ENCODE data around the gene AK9.
"Not testable (repeated sequence)": the region's sequence is repeated elsewhere in the genome, so short reads cannot be mapped to it uniquely, and the experiment has no call there.

Gene AK9

GRCh38 chr6:109527989-109528388 lies 163.0 kb downstream of the AK9 start:
- Histone ChIP-seq H3K9me3 (ENCODE audit: control insufficient read depth, low read length) (no peaks in the 10 kb centered on the region), H3K4me3 (ENCODE audit: low read length) (no peak overlapping the region), H3K27me3 (replicated peaks; ENCODE audit: control insufficient read depth, insufficient read depth, low read length) (no peaks in the 10 kb centered on the region), H3K9ac (ENCODE audit: low read length) (no peak overlapping the region), H3K36me3 (ENCODE audit: control insufficient read depth, insufficient read depth, low read length, severe bottlenecking) (no peaks in the 10 kb centered on the region), H3K4me1 (ENCODE audit: control insufficient read depth, insufficient read depth, low read length) (peaks cover 8% of the 10 kb centered on the region)
- no peak for DNase-seq (ENCODE audit: low read depth)

- H3K36me3 ChIP-seq (ENCODE audit: control insufficient read depth, insufficient read depth, low read length, severe bottlenecking), result no peaks in the 10 kb centered on the region
- peak; percentile 84 for DNase-seq (ENCODE audit: low read depth)
These were observed 163.9 kb downstream of the AK9 start for GRCh38 chr6:109526905-109527628.

GRCh38 chr6:109524129-109524528 lies 166.9 kb downstream of the AK9 start:
- Histone ChIP-seq H3K27me3 (replicated peaks; ENCODE audit: control insufficient read depth, insufficient read depth, low read length) (no peaks in the 10 kb centered on the region), H3K9ac (ENCODE audit: low read length) (no peak overlapping the region), H3K9me3 (ENCODE audit: control insufficient read depth, low read length) (no peaks in the 10 kb centered on the region), H3K4me3 (ENCODE audit: low read length) (no peak overlapping the region), H3K36me3 (ENCODE audit: control insufficient read depth, insufficient read depth, low read length, severe bottlenecking) (no peaks in the 10 kb centered on the region), H3K4me1 (ENCODE audit: control insufficient read depth, insufficient read depth, low read length) (peaks cover 19% of the 10 kb centered on the region)
- no peak for DNase-seq (ENCODE audit: low read depth)

More at GRCh38 chr6:109526905-109527628, 163.9 kb downstream of the AK9 start:
- Histone ChIP-seq H3K9me3 (ENCODE audit: control insufficient read depth, low read length) (no peaks in the 10 kb centered on the region), H3K4me1 (ENCODE audit: control insufficient read depth, insufficient read depth, low read length) (peaks cover 10% of the 10 kb centered on the region), H3K27me3 (replicated peaks; ENCODE audit: control insufficient read depth, insufficient read depth, low read length) (no peaks in the 10 kb centered on the region), H3K9ac (ENCODE audit: low read length) (no peak overlapping the region), H3K4me3 (ENCODE audit: low read length) (no peak overlapping the region)

GRCh38 chr6:109523478-109523877 lies 167.5 kb downstream of the AK9 start:
- H3K27me3 ChIP-seq (replicated peaks; ENCODE audit: control insufficient read depth, insufficient read depth, low read length), result no peaks in the 10 kb centered on the region
- peaks cover 19% of the 10 kb centered on the region for H3K4me1 ChIP-seq (ENCODE audit: control insufficient read depth, insufficient read depth, low read length)
- no peak overlapping the region for H3K9ac ChIP-seq (ENCODE audit: low read length)
- no peaks in the 10 kb centered on the region for H3K9me3 ChIP-seq (ENCODE audit: control insufficient read depth, low read length)
- no peaks in the 10 kb centered on the region for H3K36me3 ChIP-seq (ENCODE audit: control insufficient read depth, insufficient read depth, low read length, severe bottlenecking)
- no peak overlapping the region for H3K4me3 ChIP-seq (ENCODE audit: low read length)
- peak; percentile 22 for DNase-seq (ENCODE audit: low read depth)

- Histone ChIP-seq H3K9me3 (ENCODE audit: control insufficient read depth, low read length) (no peaks in the 10 kb centered on the region), H3K9ac (ENCODE audit: low read length) (no peak overlapping the region), H3K4me1 (ENCODE audit: control insufficient read depth, insufficient read depth, low read length) (peaks cover 19% of the 10 kb centered on the region), H3K36me3 (ENCODE audit: control insufficient read depth, insufficient read depth, low read length, severe bottlenecking) (no peaks in the 10 kb centered on the region), H3K27me3 (replicated peaks; ENCODE audit: control insufficient read depth, insufficient read depth, low read length) (no peaks in the 10 kb centered on the region), H3K4me3 (ENCODE audit: low read length) (peak overlapping the region; percentile 13)
- no peak for DNase-seq (ENCODE audit: low read depth)
These were observed 169.9 kb downstream of the AK9 start for GRCh38 chr6:109521080-109521479.

- not testable (repeated sequence) for H3K4me3 ChIP-seq (ENCODE audit: low read length); H3K9ac ChIP-seq (ENCODE audit: low read length); DNase-seq (ENCODE audit: low read depth); H3K27me3 ChIP-seq (replicated peaks; ENCODE audit: control insufficient read depth, insufficient read depth, low read length); H3K9me3 ChIP-seq (ENCODE audit: control insufficient read depth, low read length); H3K36me3 ChIP-seq (ENCODE audit: control insufficient read depth, insufficient read depth, low read length, severe bottlenecking)
- H3K4me1 ChIP-seq (ENCODE audit: control insufficient read depth, insufficient read depth, low read length), result peaks cover 25% of the 10 kb centered on the region
These were observed 171.4 kb downstream of the AK9 start for GRCh38 chr6:109519647-109520046.

GRCh38 chr6:109516929-109517328 lies 174.1 kb downstream of the AK9 start:
- no peaks in the 10 kb centered on the region for H3K36me3 ChIP-seq (ENCODE audit: control insufficient read depth, insufficient read depth, low read length, severe bottlenecking)
- no peaks in the 10 kb centered on the region for H3K27me3 ChIP-seq (replicated peaks; ENCODE audit: control insufficient read depth, insufficient read depth, low read length)
- H3K4me3 ChIP-seq (ENCODE audit: low read length), result no peak overlapping the region
- no peaks in the 10 kb centered on the region for H3K9me3 ChIP-seq (ENCODE audit: control insufficient read depth, low read length)
- no peak for DNase-seq (ENCODE audit: low read depth)
- peaks cover 23% of the 10 kb centered on the region for H3K4me1 ChIP-seq (ENCODE audit: control insufficient read depth, insufficient read depth, low read length)
- no peak overlapping the region for H3K9ac ChIP-seq (ENCODE audit: low read length)

- no peaks in the 10 kb centered on the region for H3K27me3 ChIP-seq (replicated peaks; ENCODE audit: control insufficient read depth, insufficient read depth, low read length)
- H3K4me1 ChIP-seq (ENCODE audit: control insufficient read depth, insufficient read depth, low read length), result peaks cover 16% of the 10 kb centered on the region
- no peaks in the 10 kb centered on the region for H3K36me3 ChIP-seq (ENCODE audit: control insufficient read depth, insufficient read depth, low read length, severe bottlenecking)
- H3K9me3 ChIP-seq (ENCODE audit: control insufficient read depth, low read length), result no peaks in the 10 kb centered on the region
- no peak overlapping the region for H3K4me3 ChIP-seq (ENCODE audit: low read length)
- no peak for DNase-seq (ENCODE audit: low read depth)
- H3K9ac ChIP-seq (ENCODE audit: low read length), result no peak overlapping the region
These were observed 175.1 kb downstream of the AK9 start for GRCh38 chr6:109515781-109516409.

- Histone ChIP-seq H3K4me1 (ENCODE audit: control insufficient read depth, insufficient read depth, low read length) (peaks cover 16% of the 10 kb centered on the region), H3K36me3 (ENCODE audit: control insufficient read depth, insufficient read depth, low read length, severe bottlenecking) (no peaks in the 10 kb centered on the region), H3K9ac (ENCODE audit: low read length) (no peak overlapping the region), H3K4me3 (ENCODE audit: low read length) (no peak overlapping the region), H3K27me3 (replicated peaks; ENCODE audit: control insufficient read depth, insufficient read depth, low read length) (no peaks in the 10 kb centered on the region), H3K9me3 (ENCODE audit: control insufficient read depth, low read length) (no peaks in the 10 kb centered on the region)
- DNase-seq (ENCODE audit: low read depth), result no peak
These were observed 176.1 kb downstream of the AK9 start for GRCh38 chr6:109514946-109515345.

GRCh38 chr6:109513571-109514071 lies 177.4 kb downstream of the AK9 start:
- peak; percentile 28 for DNase-seq (ENCODE audit: low read depth)
- Histone ChIP-seq H3K4me1 (ENCODE audit: control insufficient read depth, insufficient read depth, low read length) (peaks cover 16% of the 10 kb centered on the region), H3K4me3 (ENCODE audit: low read length) (no peak overlapping the region), H3K9ac (ENCODE audit: low read length) (no peak overlapping the region), H3K27me3 (replicated peaks; ENCODE audit: control insufficient read depth, insufficient read depth, low read length) (no peaks in the 10 kb centered on the region), H3K9me3 (ENCODE audit: control insufficient read depth, low read length) (no peaks in the 10 kb centered on the region), H3K36me3 (ENCODE audit: control insufficient read depth, insufficient read depth, low read length, severe bottlenecking) (no peaks in the 10 kb centered on the region)

GRCh38 chr6:109512271-109512817 lies 178.7 kb downstream of the AK9 start:
- peaks cover 19% of the 10 kb centered on the region for H3K4me1 ChIP-seq (ENCODE audit: control insufficient read depth, insufficient read depth, low read length)
- H3K36me3 ChIP-seq (ENCODE audit: control insufficient read depth, insufficient read depth, low read length, severe bottlenecking), result no peaks in the 10 kb centered on the region
- no peak overlapping the region for H3K9ac ChIP-seq (ENCODE audit: low read length)
- no peak overlapping the region for H3K4me3 ChIP-seq (ENCODE audit: low read length)
- no peak for DNase-seq (ENCODE audit: low read depth)
- H3K9me3 ChIP-seq (ENCODE audit: control insufficient read depth, low read length), result no peaks in the 10 kb centered on the region
- no peaks in the 10 kb centered on the region for H3K27me3 ChIP-seq (replicated peaks; ENCODE audit: control insufficient read depth, insufficient read depth, low read length)
